ENCODE data around the gene KIF2A.
"Not testable (repeated sequence)": the region's sequence is repeated elsewhere in the genome, so short reads cannot be mapped to it uniquely, and the experiment has no call there.

KIF2A gene

DNA sequence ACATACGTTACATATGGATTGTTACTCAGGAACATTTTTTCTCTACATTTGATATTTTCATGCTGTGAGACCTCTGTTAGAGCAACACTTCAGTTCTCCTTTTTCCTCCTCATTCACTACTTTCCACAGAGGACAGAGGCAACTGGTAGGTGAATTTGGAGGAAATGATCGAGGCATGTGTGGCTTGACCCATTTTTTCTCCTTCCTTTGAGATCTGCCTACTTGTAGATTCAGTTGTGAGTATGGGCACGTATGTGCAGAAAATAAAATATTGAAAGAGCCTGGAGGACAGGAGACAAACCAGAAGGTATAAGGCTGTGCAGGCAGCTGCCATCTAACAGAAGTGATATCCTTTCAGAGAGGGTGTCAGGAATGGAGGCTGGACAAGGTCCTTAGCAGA is 19.2 kb upstream of the KIF2A start:
- TF ChIP-seq, protein P1, sequence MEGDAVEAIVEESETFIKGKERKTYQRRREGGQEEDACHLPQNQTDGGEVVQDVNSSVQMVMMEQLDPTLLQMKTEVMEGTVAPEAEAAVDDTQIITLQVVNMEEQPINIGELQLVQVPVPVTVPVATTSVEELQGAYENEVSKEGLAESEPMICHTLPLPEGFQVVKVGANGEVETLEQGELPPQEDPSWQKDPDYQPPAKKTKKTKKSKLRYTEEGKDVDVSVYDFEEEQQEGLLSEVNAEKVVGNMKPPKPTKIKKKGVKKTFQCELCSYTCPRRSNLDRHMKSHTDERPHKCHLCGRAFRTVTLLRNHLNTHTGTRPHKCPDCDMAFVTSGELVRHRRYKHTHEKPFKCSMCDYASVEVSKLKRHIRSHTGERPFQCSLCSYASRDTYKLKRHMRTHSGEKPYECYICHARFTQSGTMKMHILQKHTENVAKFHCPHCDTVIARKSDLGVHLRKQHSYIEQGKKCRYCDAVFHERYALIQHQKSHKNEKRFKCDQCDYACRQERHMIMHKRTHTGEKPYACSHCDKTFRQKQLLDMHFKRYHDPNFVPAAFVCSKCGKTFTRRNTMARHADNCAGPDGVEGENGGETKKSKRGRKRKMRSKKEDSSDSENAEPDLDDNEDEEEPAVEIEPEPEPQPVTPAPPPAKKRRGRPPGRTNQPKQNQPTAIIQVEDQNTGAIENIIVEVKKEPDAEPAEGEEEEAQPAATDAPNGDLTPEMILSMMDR (conservative IDR thresholded peaks at IDR 0.05; ENCODE audit: low read depth) = no peak
- no peak for DNase-seq (ENCODE audit: low spot score)
- ChIA-PET CTCF (no interaction called here), POLR2A (ENCODE audit: low non-redundant PET) (no interaction called here)
- no peak overlapping the region for H3K27ac ChIP-seq

DNA sequence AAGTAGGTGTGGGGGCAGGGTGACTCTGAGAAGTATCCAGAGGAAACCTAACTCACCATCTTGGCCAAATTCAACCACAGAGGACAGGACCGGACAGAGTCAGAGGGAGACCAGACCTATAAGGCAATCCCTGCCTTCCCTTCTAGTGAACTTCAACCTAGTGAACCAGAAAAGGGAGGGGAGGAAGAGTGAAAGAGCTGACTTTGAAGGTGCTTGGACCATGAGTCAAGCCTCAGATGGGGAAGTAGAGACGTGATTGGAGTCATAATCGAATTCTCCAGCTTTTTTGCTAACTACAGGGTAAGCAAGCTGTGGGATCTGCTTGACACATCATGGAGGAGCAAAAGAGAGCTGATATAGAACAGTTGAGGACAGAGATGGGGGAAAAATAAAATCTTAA is 18.8 kb upstream of the KIF2A start:
- no peak for DNase-seq (ENCODE audit: low spot score)
- TF ChIP-seq, protein P1 (conservative IDR thresholded peaks at IDR 0.05; ENCODE audit: low read depth) = no peak
- POLR2A ChIA-PET (ENCODE audit: low non-redundant PET) = no interaction called here
- CTCF ChIA-PET = no interaction called here
- no peak overlapping the region for H3K27ac ChIP-seq

DNA sequence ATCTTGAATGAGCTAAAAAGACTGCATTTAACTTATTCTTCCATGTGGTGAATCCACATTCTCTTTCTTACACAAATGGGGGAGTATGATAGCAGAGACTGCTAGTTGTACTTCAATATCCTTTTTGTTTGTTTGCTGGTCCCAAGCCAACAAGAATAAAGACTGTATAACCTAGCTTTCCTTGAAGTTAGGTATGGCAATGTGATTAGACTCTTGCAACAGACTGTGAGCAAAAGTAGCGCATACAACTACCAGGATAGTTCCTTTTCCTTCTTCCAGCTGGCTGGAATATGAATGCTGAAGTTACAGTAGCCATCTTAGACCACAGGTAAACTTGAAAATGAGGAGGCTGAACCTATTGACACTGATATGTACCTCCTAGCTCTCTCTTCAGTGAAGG is 17.9 kb upstream of the KIF2A start:
- H3K27ac ChIP-seq = no peak overlapping the region
- TF ChIP-seq, protein P1 (conservative IDR thresholded peaks at IDR 0.05; ENCODE audit: low read depth) = no peak
- DNase-seq (ENCODE audit: low spot score) = no peak
- POLR2A ChIA-PET (ENCODE audit: low non-redundant PET) = no interaction called here
- CTCF ChIA-PET = no interaction called here

- ChIA-PET CTCF (no interaction called here), POLR2A (ENCODE audit: low non-redundant PET) (no interaction called here)
- H3K27ac ChIP-seq = no peak overlapping the region
- TF ChIP-seq, protein P1 (conservative IDR thresholded peaks at IDR 0.05; ENCODE audit: low read depth) = no peak
- DNase-seq (ENCODE audit: low spot score) = no peak
Observed at GRCh38 chr5:62289813-62290212, 16.2 kb upstream of the KIF2A start.

- H3K27ac ChIP-seq; DNase-seq (ENCODE audit: low spot score); POLR2A ChIA-PET (ENCODE audit: low non-redundant PET): not testable (repeated sequence)
- CTCF ChIA-PET = interaction anchor here (0.6 kb wide), 1 partner anchor 9 kb away, joined by 3 read pairs; no protein-coding TSS in a partner anchor
Observed at GRCh38 chr5:62291829-62292228, 14.2 kb upstream of the KIF2A start.

DNA sequence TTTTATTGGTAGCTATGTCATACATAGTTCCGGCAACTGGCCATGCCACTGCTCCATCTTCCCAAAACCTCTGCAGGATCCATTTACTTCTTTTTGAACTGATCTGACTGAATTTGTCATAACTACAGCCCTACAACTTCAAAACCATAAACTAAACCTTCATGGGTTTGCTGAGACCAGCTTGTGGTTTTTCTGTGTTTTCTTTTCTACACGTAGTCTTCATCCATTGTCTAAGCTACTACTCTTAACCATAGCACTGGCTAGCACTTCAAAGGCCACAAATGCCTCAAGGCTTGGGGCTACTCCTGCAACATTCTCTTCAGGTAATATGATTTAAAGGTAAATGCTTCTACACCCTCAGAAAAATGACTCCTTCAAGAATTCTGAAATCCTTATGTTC is 9.0 kb upstream of the KIF2A start:
- TF ChIP-seq, protein P1 (conservative IDR thresholded peaks at IDR 0.05; ENCODE audit: low read depth) = no peak
- CTCF ChIA-PET = interaction anchor here (0.6 kb wide), 1 partner anchor 168 kb away, joined by 4 read pairs; no protein-coding TSS in a partner anchor
- POLR2A ChIA-PET (ENCODE audit: low non-redundant PET) = no interaction called here
- no peak overlapping the region for H3K27ac ChIP-seq
- no peak for DNase-seq (ENCODE audit: low spot score)

- no peak for DNase-seq (ENCODE audit: low spot score)
- TF ChIP-seq, protein P1 (conservative IDR thresholded peaks at IDR 0.05; ENCODE audit: low read depth) = no peak
- no peak overlapping the region for H3K27ac ChIP-seq
- CTCF ChIA-PET = interaction anchor here (0.6 to 0.8 kb wide), 3 partner anchors 23 to 272 kb away, joined by 4 read pairs; no protein-coding TSS in a partner anchor
- POLR2A ChIA-PET (ENCODE audit: low non-redundant PET) = no interaction called here
Observed at GRCh38 chr5:62298118-62298517, 7.9 kb upstream of the KIF2A start.
